NT2/D1 (cell line): ENCODE data around the gene RENBP.

Experiments
- DNase-seq: peaks from one replicate; pipeline ENCODE4 v3.0.0-alpha.2; 2011; ENCODE audit warnings: low read depth, low spot score
- H3K27me3 ChIP-seq: 2 replicates; pipeline ENCODE4 v1.6.0; 2011; ENCODE audit warnings: mild to moderate bottlenecking; ENCODE audit not compliant: insufficient read length, insufficient read depth
- H3K36me3 ChIP-seq: 2 replicates; pipeline ENCODE4 v1.6.1; 2011; ENCODE audit warnings: mild to moderate bottlenecking, low read length, mixed read lengths; ENCODE audit not compliant: insufficient read depth, insufficient read length
- H3K4me1 ChIP-seq: 2 replicates; pipeline ENCODE4 v1.5.1; 2011; ENCODE audit not compliant: insufficient read depth, insufficient read length
- H3K4me3 ChIP-seq: 2 replicates; pipeline ENCODE4 v1.5.1; 2011; ENCODE audit warnings: low read depth; ENCODE audit not compliant: insufficient read length
- H3K9ac ChIP-seq: 2 replicates; pipeline ENCODE4 v1.6.0; 2011; ENCODE audit warnings: low read depth; ENCODE audit not compliant: insufficient read length
- H3K9me3 ChIP-seq: 2 replicates; pipeline ENCODE4 v1.5.1; 2011; ENCODE audit warnings: mild to moderate bottlenecking, low read length; ENCODE audit not compliant: insufficient read depth
- SUZ12 ChIP-seq: IDR thresholded peaks from 2 replicates; pipeline ENCODE4 v1.6.1; 2011; ENCODE audit not compliant: insufficient read length, insufficient read depth; ENCODE audit errors: extremely low read depth
- YY1 ChIP-seq: IDR thresholded peaks from 2 replicates; pipeline ENCODE4 v1.6.1; 2011; ENCODE audit not compliant: insufficient read length, insufficient read depth
- ZNF274 ChIP-seq: IDR thresholded peaks from 2 replicates; pipeline ENCODE4 v1.6.1; 2011; ENCODE audit warnings: mild to moderate bottlenecking, low read depth, low read length

Gene RENBP

DNA sequence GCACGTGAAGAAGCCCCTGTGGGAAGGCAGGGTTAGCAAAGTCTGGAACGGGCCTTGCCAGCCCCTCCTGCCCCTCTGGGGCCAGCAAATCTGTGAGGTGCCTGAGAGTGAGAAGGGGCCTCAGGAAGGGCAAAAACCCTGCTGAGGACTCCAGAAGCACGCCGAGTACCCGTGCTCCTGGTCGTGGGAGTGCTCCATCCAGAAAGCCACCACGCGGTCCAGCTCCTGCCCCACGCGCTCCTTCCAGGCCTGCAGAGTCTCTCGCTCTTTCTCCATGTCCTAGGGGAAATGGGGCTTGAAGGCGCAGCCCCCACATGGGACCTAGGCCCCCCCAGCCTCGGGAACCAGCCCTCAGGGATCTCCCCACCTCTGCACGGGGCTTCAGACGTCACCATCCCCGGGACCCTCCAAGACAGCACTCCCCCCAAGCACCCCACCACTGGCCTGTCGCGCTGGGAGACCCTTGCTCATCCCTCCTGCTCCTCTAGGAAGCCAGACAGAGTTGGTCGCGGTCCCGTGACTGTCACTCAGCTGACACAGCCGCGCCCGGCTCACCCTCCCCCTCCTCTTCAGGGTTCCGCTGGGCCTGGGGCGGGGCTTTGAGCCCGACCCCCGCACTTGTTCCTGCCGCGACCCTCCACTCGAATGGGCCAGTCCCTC, at the start of gene RENBP:
RENBP (minus strand) TSS at position 504 of the 660 bp plus-strand sequence; CDS start at position 471, 33 bp downstream.
- Histone ChIP-seq H3K9me3 (no peaks in the 10 kb centered on the region), H3K27me3 (no peaks in the 10 kb centered on the region), H3K36me3 (peaks cover 16% of the 10 kb centered on the region), H3K4me3 (no peak within 1 kb of the TSS), H3K9ac (peak within 1 kb of the TSS; percentile 32), H3K4me1 (peaks cover 10% of the 10 kb centered on the region)
- no peak for DNase-seq
- TF ChIP-seq YY1 (no peak), SUZ12 (no peak), ZNF274 (no peak)

DNA sequence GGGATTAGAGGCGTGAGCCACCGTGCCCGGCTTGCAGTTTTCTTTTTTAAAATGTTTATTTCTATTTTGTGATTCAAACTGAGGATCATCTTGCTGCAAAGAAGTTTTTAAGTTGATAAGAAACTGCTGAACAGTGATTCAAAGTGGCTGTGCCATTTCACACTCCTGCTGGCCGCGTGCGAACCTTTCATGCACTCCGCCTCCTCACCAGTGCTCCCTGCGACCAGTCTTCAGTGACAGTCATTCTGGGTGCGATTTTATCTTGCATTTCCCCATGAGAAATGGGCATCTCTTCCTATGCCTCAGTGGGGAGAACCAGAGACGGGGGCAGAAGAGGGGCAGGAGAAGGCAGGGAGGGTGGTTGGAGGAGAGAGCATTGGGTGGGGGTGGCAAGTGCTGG, 49.5 kb upstream of the RENBP start:
- Histone ChIP-seq H3K9ac (no peak overlapping the region), H3K4me3 (no peak overlapping the region), H3K27me3 (no peaks in the 10 kb centered on the region), H3K9me3 (no peaks in the 10 kb centered on the region), H3K36me3 (no peaks in the 10 kb centered on the region), H3K4me1 (no peaks in the 10 kb centered on the region)
- TF ChIP-seq ZNF274 (no peak), YY1 (no peak), SUZ12 (no peak)
- DNase-seq, result no peak

DNA sequence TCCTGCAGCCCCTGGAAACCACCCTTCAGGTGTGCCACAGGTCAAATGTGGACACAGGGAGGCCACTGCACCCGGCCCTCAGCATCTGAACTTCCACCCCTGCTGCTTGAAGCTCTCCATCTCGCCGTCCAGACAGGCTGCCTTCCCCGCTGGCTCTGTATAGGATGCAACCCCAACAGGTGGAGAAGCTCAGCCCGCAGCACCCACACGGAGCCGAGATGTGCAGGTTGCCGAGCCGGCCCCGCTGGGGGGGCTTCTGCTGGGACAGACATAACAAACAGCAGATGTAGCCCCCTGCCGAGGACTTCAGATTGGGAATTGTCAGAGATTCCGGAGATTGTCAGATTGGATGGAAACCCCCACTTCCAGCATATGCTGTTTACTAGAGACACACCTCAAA, 48.6 kb upstream of the RENBP start:
- no peaks in the 10 kb centered on the region for H3K36me3 ChIP-seq
- H3K4me1 ChIP-seq, result no peaks in the 10 kb centered on the region
- TF ChIP-seq SUZ12 (no peak), YY1 (no peak), ZNF274 (no peak)
- DNase-seq, result no peak
- H3K27me3 ChIP-seq, result no peaks in the 10 kb centered on the region
- no peak overlapping the region for H3K9ac ChIP-seq
- no peaks in the 10 kb centered on the region for H3K9me3 ChIP-seq
- H3K4me3 ChIP-seq, result no peak overlapping the region

DNA sequence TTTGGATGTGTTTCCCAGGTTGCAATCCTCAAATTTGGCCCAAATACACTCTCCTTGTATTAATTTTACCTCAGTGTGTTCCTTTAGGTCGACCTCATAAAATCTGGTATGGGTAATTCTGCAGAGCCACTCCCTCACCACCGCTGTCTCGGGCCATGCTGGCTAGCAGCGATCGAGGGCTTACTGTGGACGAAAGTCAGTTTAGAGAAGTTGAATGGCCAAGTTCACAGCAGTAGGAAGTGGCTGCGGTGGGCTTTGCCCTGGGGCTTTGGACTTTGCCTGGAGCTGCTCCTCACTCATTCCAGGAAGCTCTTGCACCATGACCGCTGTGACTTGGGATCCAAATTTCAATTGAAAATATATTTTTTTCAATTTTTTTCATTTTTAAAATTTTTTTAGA, 47.7 kb upstream of the RENBP start:
- Histone ChIP-seq H3K4me3 (no peak overlapping the region), H3K9ac (no peak overlapping the region), H3K4me1 (no peaks in the 10 kb centered on the region), H3K27me3 (no peaks in the 10 kb centered on the region), H3K9me3 (no peaks in the 10 kb centered on the region), H3K36me3 (no peaks in the 10 kb centered on the region)
- DNase-seq, result no peak
- TF ChIP-seq YY1, result no peak
- TF ChIP-seq SUZ12, result no peak
- no peak for TF ChIP-seq ZNF274

DNA sequence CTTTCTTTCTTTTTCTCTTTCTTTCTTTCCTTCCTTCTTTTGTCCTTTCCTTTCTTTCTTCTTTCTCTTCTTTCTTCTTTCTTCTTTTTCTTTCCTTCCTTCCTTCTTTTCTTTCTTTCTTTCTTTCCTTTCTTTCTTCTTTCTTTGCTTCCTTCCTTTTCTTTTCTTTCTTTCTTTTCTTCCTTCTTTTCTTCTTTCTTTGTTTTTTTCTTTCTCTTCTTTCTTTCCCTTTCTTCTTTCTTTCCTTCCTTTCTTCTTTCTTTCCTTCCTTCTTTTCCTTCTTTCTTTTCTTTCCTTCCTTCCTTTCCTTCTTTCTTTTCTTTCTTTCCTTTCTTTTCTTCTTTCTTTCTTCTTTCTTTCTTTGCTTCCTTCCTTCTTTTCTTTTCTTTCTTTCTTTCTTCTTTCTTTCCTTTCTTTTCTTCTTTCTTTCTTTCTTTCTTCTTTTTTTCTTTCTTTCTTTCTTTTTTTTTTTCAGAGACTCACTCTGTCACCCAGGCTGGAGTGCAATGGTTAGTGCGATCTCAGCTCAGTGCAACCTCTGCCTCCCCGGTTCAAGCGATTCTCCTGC, 46.7 kb upstream of the RENBP start:
- H3K4me1 ChIP-seq, result no peaks in the 10 kb centered on the region
- no peak overlapping the region for H3K4me3 ChIP-seq
- no peak for DNase-seq
- no peaks in the 10 kb centered on the region for H3K36me3 ChIP-seq
- no peaks in the 10 kb centered on the region for H3K27me3 ChIP-seq
- TF ChIP-seq ZNF274, result no peak
- TF ChIP-seq YY1, result no peak
- TF ChIP-seq SUZ12, result no peak
- H3K9ac ChIP-seq, result no peak overlapping the region
- no peaks in the 10 kb centered on the region for H3K9me3 ChIP-seq

DNA sequence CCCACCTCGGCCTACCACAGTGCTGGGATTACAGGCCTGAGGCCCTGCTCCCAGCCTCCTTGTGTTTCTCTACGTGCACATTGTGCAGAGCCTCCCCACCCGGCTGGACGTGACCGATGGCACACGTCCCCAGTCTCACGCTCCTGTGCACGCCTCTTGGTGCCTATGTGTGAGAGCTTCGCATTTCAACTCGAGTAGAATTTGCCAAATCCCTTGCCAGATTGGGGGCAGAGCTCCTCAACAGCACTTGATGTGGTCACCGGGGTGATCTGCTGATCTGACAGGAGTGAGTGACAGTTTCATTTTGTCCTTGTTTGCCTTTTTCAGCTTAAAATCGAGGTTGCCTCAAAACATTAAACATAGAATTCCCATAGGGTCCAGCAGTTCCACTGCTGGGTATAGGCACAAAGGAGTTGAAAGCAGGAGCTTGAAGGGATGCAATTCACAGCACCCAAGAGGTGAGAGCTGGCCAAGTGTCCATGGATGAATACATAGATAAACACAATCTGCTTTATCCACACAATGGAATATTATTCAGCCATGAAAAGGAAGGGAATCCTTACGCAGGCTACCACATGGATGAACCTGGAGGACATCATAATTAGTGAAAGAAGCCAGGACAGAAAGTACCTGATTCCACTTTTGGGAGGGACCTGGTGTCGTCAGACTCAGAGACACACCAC, 45.7 kb upstream of the RENBP start:
- Histone ChIP-seq H3K36me3 (no peaks in the 10 kb centered on the region), H3K4me1 (no peaks in the 10 kb centered on the region), H3K4me3 (no peak overlapping the region), H3K9me3 (no peaks in the 10 kb centered on the region), H3K9ac (no peak overlapping the region), H3K27me3 (no peaks in the 10 kb centered on the region)
- DNase-seq, result no peak
- TF ChIP-seq SUZ12, result no peak
- no peak for TF ChIP-seq ZNF274
- no peak for TF ChIP-seq YY1

DNA sequence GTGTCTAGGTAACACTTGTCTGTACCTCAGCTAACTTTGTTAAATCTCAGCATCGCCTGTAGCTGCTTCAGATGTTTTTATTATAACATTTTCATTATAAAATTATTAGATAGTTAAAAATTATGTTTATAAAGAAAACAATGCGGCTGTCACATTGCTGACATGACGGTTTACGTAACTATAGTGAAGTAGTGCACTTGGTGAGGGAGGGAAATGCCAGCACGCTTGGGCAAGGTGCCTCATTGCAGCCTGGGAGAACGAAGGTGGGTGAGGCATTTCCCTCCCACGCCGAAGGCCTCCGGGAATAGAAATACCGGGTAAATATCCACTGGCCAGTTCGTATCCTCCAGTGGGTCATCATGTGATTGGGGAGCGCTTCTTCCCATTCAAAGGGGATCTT, 44.0 kb upstream of the RENBP start:
- H3K4me1 ChIP-seq, result no peaks in the 10 kb centered on the region
- TF ChIP-seq ZNF274, result no peak
- TF ChIP-seq YY1, result no peak
- no peak for TF ChIP-seq SUZ12
- H3K9ac ChIP-seq, result no peak overlapping the region
- H3K4me3 ChIP-seq, result no peak overlapping the region
- no peak for DNase-seq
- H3K9me3 ChIP-seq, result no peaks in the 10 kb centered on the region
- no peaks in the 10 kb centered on the region for H3K27me3 ChIP-seq
- no peaks in the 10 kb centered on the region for H3K36me3 ChIP-seq
